ENCODE results near the gene ASRGL1. TPM values are rescaled to one million over a fixed set of nuclear protein-coding genes. Genes with fewer than 3 reads are reported as not detected.
A peak's percentile ranks its signal among the peaks of the same experiment; 100 is the strongest.
"Not testable (repeated sequence)": the region's sequence is repeated elsewhere in the genome, so short reads cannot be mapped to it uniquely, and the experiment has no call there.

The ASRGL1 gene
- total RNA-seq, 2 experiments from 2014 or later = 0.84 to 1.2 TPM

DNA sequence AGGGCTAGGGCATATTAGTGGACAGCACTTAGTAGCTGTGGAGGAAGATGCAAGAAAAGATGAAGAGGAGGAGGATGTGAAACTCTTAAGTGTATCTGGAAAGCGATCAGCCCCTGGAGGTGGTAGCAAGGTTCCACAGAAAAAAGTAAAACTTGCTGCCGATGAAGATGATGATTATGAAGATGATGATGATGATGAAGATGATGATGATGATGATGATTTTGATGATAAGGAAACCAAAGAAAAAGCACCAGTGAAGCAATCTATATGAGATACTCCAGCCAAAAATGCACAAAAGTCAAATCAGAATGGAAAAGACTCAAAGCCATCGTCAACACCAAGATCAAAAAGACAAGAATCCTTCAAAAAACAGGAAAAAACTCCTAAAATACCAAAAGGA is 6.0 kb upstream of the ASRGL1 start:
- H3K4me1 Mint-ChIP-seq; DNase-seq; H3K4me3 Mint-ChIP-seq; H3K9me3 Mint-ChIP-seq; H3K36me3 Mint-ChIP-seq (ENCODE audit: low read depth); H3K27ac Mint-ChIP-seq; POLR2A ChIA-PET; CTCF ChIA-PET: not testable (repeated sequence)
- peaks cover 42% of the 10 kb centered on the region for H3K27me3 Mint-ChIP-seq

GRCh38 chr11:62333768-62334167 is 3.5 kb upstream of the ASRGL1 start:
- no peaks in the 10 kb centered on the region for H3K9me3 Mint-ChIP-seq
- H3K4me1 Mint-ChIP-seq = peaks cover 11% of the 10 kb centered on the region
- POLR2A ChIA-PET = no interaction called here
- no peak overlapping the region for H3K4me3 Mint-ChIP-seq
- DNase-seq = no peak
- CTCF ChIA-PET = interaction anchor here (0.8 kb wide), 1 partner anchor 479 kb away, joined by 3 read pairs; no protein-coding TSS in a partner anchor
- peaks cover 59% of the 10 kb centered on the region for H3K27me3 Mint-ChIP-seq
- H3K27ac Mint-ChIP-seq = no peak overlapping the region
- no peaks in the 10 kb centered on the region for H3K36me3 Mint-ChIP-seq (ENCODE audit: low read depth)

DNA sequence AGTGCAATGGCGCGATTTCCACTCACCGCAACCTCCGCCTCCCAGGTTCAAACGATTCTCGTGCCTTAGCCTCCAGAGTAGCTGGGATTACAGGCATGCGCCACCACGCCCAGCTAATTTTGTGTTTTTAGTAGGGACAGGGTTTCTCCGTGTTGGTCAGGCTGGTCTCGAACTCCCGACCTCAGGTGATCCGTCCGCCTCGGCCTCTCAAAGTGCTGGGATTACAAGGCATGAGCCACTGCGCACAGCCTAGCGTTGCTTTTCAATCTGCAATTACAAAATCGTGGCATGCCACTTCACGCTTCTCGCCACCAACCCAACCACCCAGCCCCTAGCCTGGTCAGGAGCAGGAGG is 322 bp upstream of the ASRGL1 start:
- H3K27me3 Mint-ChIP-seq = peaks cover 53% of the 10 kb centered on the region
- H3K36me3 Mint-ChIP-seq (ENCODE audit: low read depth); DNase-seq; CTCF ChIA-PET; H3K9me3 Mint-ChIP-seq; H3K27ac Mint-ChIP-seq; POLR2A ChIA-PET: not testable (repeated sequence)
- peaks cover 11% of the 10 kb centered on the region for H3K4me1 Mint-ChIP-seq
- H3K4me3 Mint-ChIP-seq = peak overlapping the region; percentile 74

DNA sequence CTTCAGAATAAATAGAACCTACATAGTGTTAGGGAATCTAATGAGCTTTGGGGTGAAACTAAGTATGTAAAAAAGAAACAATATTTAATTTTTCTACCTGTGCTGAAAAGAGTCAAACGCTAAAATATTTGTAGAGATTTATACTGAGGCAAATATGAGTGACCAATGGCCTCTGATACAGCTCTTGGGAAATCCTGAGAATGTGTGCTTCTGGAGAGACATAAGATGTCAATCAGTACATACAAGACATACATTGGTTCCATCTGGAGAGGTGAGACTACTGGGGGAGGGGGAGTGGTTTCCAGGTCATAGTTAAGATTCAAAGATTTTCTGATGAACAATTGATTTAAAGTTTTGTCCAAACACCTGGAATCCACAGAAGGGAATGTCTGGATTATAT is 970 bp downstream of the ASRGL1 start:
- ChIA-PET CTCF (interaction anchor here (0.6 to 1.0 kb wide), 2 partner anchors 27 to 57 kb away, joined by 3 read pairs; no protein-coding TSS in a partner anchor), POLR2A (no interaction called here)
- Mint-ChIP-seq H3K4me1 (peaks cover 11% of the 10 kb centered on the region), H3K4me3 (peak overlapping the region; percentile 74), H3K9me3 (no peaks in the 10 kb centered on the region), H3K27me3 (peaks cover 50% of the 10 kb centered on the region), H3K27ac (no peak overlapping the region), H3K36me3 (ENCODE audit: low read depth) (no peaks in the 10 kb centered on the region)
- no peak for DNase-seq

- Mint-ChIP-seq H3K36me3 (ENCODE audit: low read depth) (no peaks in the 10 kb centered on the region), H3K27ac (no peak overlapping the region), H3K9me3 (no peaks in the 10 kb centered on the region), H3K27me3 (peaks cover 41% of the 10 kb centered on the region), H3K4me1 (peaks cover 11% of the 10 kb centered on the region), H3K4me3 (no peak overlapping the region)
- CTCF ChIA-PET = interaction anchor here (0.6 to 1.5 kb wide), 11 partner anchors 8 to 449 kb away, joined by 3 to 4 read pairs (median 3); no protein-coding TSS in a partner anchor
- DNase-seq = peak; percentile 70
- POLR2A ChIA-PET = interaction anchor here (0.6 kb wide), 1 partner anchor 66 kb away, joined by 3 read pairs; no protein-coding TSS in a partner anchor
These were observed 3.1 kb downstream of the ASRGL1 start for GRCh38 chr11:62340269-62340901.

GRCh38 chr11:62341588-62341987 is 4.3 kb downstream of the ASRGL1 start:
- H3K27ac Mint-ChIP-seq = no peak overlapping the region
- H3K36me3 Mint-ChIP-seq (ENCODE audit: low read depth) = no peaks in the 10 kb centered on the region
- H3K4me1 Mint-ChIP-seq = peaks cover 10% of the 10 kb centered on the region
- CTCF ChIA-PET = interaction anchor here (1.0 kb wide), 1 partner anchor 53 kb away, joined by 3 read pairs; no protein-coding TSS in a partner anchor
- no peaks in the 10 kb centered on the region for H3K9me3 Mint-ChIP-seq
- POLR2A ChIA-PET = no interaction called here
- H3K27me3 Mint-ChIP-seq = peaks cover 30% of the 10 kb centered on the region
- no peak overlapping the region for H3K4me3 Mint-ChIP-seq
- DNase-seq = no peak

DNA sequence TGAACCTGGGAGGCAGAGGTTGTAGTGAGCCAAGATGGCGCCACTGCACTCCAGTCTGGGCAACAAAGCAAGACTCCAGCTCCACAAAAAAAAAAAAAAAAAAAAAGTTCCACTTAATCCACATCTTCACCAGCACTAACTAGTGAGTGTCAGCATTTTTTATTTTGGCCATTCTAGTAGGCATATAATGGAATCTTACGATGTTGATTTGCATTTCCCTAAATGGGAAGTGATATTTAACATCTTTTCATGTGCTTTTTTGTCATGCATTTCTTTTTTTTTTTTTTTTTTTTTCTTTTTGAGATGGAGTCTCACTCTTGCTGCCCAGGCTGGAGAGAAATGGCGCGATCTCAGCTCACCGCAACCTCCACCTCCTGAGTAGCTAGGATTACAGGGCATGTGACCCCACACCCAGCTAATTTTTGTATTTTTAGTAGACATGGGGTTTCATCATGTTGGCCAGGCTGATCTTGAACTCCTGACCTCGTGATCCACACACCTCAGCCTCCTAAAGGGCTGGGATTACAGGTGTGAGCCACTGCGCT is 6.5 kb downstream of the ASRGL1 start:
- H3K4me1 Mint-ChIP-seq; H3K36me3 Mint-ChIP-seq (ENCODE audit: low read depth); H3K27ac Mint-ChIP-seq; H3K4me3 Mint-ChIP-seq; H3K9me3 Mint-ChIP-seq; POLR2A ChIA-PET; DNase-seq: not testable (repeated sequence)
- CTCF ChIA-PET = interaction anchor here (1.1 to 1.5 kb wide), 3 partner anchors 16 to 30 kb away, joined by 3 to 7 read pairs (median 3); no protein-coding TSS in a partner anchor
- H3K27me3 Mint-ChIP-seq = peaks cover 16% of the 10 kb centered on the region

DNA sequence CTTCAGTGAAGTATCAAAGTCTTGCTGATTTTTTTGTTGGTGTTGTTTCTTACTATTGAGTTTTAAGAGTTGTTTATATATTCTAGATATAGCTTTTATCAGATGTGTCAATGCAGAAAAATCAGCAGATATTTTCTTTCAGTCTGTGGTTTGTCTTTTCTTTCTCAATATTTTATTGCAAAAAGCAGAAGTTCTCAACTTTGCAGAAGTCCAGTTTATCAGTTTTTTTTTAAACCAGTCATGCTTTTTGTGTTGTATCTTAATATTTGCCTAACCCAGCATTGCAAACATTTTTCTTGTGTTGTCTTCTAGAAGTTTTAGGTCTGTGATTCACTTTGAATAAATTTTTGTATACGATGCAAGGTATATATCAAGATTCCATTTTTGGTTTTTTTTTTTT is 7.0 kb downstream of the ASRGL1 start:
- no peak overlapping the region for H3K4me3 Mint-ChIP-seq
- H3K4me1 Mint-ChIP-seq = no peaks in the 10 kb centered on the region
- H3K27me3 Mint-ChIP-seq = peaks cover 11% of the 10 kb centered on the region
- ChIA-PET POLR2A (no interaction called here), CTCF (interaction anchor here (1.4 kb wide), 1 partner anchor 30 kb away, joined by 3 read pairs; no protein-coding TSS in a partner anchor)
- no peaks in the 10 kb centered on the region for H3K36me3 Mint-ChIP-seq (ENCODE audit: low read depth)
- H3K27ac Mint-ChIP-seq = no peak overlapping the region
- DNase-seq = no peak
- no peaks in the 10 kb centered on the region for H3K9me3 Mint-ChIP-seq

- no peak for DNase-seq
- POLR2A ChIA-PET = no interaction called here
- Mint-ChIP-seq H3K27ac (no peak overlapping the region), H3K27me3 (peaks cover 4% of the 10 kb centered on the region), H3K36me3 (ENCODE audit: low read depth) (no peaks in the 10 kb centered on the region), H3K4me1 (no peaks in the 10 kb centered on the region), H3K9me3 (no peaks in the 10 kb centered on the region), H3K4me3 (no peak overlapping the region)
- CTCF ChIA-PET = no interaction called here
These were observed 8.6 kb downstream of the ASRGL1 start for GRCh38 chr11:62345861-62346260.

GRCh38 chr11:62352355-62353336 is 15.4 kb downstream of the ASRGL1 start:
- no peak for DNase-seq
- Mint-ChIP-seq H3K36me3 (ENCODE audit: low read depth) (no peaks in the 10 kb centered on the region), H3K27ac (no peak overlapping the region), H3K27me3 (no peaks in the 10 kb centered on the region), H3K9me3 (no peaks in the 10 kb centered on the region), H3K4me1 (peaks cover 4% of the 10 kb centered on the region), H3K4me3 (no peak overlapping the region)
- POLR2A ChIA-PET = no interaction called here
- CTCF ChIA-PET = interaction anchor here (1.0 to 1.4 kb wide), 2 partner anchors 13 kb away, joined by 3 read pairs; no protein-coding TSS in a partner anchor

DNA sequence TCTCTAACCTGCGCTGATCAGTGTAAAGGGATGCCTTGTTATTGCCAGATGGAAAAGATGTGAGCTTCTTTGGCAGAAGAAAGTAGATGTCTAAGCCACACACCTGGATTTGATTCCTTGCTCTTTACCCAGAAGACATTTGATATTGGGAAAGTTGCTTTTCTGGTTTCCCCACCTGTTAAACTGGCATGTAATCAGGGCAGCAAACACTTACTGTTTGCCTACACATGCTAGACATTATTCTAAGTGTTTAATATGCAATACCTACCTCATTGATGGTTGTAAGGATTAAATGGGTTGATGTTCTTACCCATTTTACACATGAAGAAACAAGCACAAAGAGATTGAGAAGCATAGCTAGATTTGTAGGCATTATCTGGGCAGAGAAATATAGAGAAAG is 16.6 kb downstream of the ASRGL1 start:
- POLR2A ChIA-PET = no interaction called here
- H3K9me3 Mint-ChIP-seq = no peaks in the 10 kb centered on the region
- H3K4me1 Mint-ChIP-seq = peaks cover 4% of the 10 kb centered on the region
- no peaks in the 10 kb centered on the region for H3K27me3 Mint-ChIP-seq
- H3K27ac Mint-ChIP-seq = no peak overlapping the region
- DNase-seq = no peak
- CTCF ChIA-PET = interaction anchor here (0.7 to 1.0 kb wide), 3 partner anchors 9 to 764 kb away, joined by 3 read pairs; no protein-coding TSS in a partner anchor
- no peak overlapping the region for H3K4me3 Mint-ChIP-seq
- H3K36me3 Mint-ChIP-seq (ENCODE audit: low read depth) = no peaks in the 10 kb centered on the region

DNA sequence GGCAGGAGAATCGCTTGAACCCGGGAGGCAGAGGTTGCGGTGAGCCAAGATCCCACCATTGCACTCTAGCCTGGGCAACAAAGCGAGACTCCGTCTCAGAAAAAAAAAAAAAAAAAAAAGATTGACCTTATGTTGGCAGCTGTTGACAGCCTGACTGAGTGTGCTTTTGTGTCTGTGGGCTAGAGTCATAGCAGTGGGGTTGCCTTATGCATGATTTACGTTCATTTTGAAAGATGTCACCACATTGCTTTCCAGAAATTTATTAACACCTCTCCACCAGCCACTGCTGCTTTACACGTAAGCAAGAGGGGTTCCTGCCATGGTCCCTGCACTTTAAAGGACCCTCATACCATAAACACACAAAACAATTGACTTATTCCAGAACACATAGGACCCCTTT is 21.0 kb downstream of the ASRGL1 start:
- Mint-ChIP-seq H3K4me3 (no peak overlapping the region), H3K9me3 (no peaks in the 10 kb centered on the region), H3K4me1 (peaks cover 1% of the 10 kb centered on the region), H3K36me3 (ENCODE audit: low read depth) (no peaks in the 10 kb centered on the region), H3K27ac (no peak overlapping the region), H3K27me3 (no peaks in the 10 kb centered on the region)
- ChIA-PET POLR2A (no interaction called here), CTCF (interaction anchor here (0.6 kb wide), 1 partner anchor 13 kb away, joined by 4 read pairs; no protein-coding TSS in a partner anchor)
- DNase-seq = no peak

GRCh38 chr11:62359475-62359874 is 22.2 kb downstream of the ASRGL1 start:
- CTCF ChIA-PET = interaction anchor here (0.6 kb wide), 2 partner anchors 16 to 387 kb away, joined by 3 to 7 read pairs; no protein-coding TSS in a partner anchor
- POLR2A ChIA-PET = no interaction called here
- no peaks in the 10 kb centered on the region for H3K27me3 Mint-ChIP-seq
- no peak overlapping the region for H3K27ac Mint-ChIP-seq
- no peaks in the 10 kb centered on the region for H3K36me3 Mint-ChIP-seq (ENCODE audit: low read depth)
- H3K4me3 Mint-ChIP-seq = no peak overlapping the region
- no peak for DNase-seq
- no peaks in the 10 kb centered on the region for H3K9me3 Mint-ChIP-seq
- H3K4me1 Mint-ChIP-seq = no peaks in the 10 kb centered on the region
